SK-N-MC (cell line): ENCODE data around the gene SBF2.

Experiments
- DNase-seq: peaks from one replicate; pipeline ENCODE4 v3.0.0-alpha.2; 2011; ENCODE audit warnings: low read depth, low spot score
- H3K27ac ChIP-seq: fragments of 200-600 bp; sonication (generic); 2 replicates; pipeline ENCODE4 v1.5.1; 2016; ENCODE audit warnings: mixed run types
- H3K36me3 ChIP-seq: fragments of 200-600 bp; sonication (generic); 2 replicates; pipeline ENCODE4 v1.6.1; 2017; ENCODE audit warnings: antibody characterized with exemption, low read length, mixed read lengths; ENCODE audit not compliant: insufficient read depth
- H3K4me3 ChIP-seq: fragments of 200-600 bp; sonication (generic); 2 replicates; pipeline ENCODE4 v1.5.1; 2016
- H3K9ac ChIP-seq: fragments of 200-600 bp; sonication (generic); 2 replicates; pipeline ENCODE4 v1.8.0; 2017; ENCODE audit warnings: mixed run types, mixed read lengths; ENCODE audit not compliant: insufficient read length
- H3K9me3 ChIP-seq: fragments of 200-600 bp; sonication (generic); 2 replicates; pipeline ENCODE4 v1.6.1; 2017; ENCODE audit warnings: low read depth, mild to moderate bottlenecking, antibody characterized with exemption, low read length, moderate library complexity, mixed read lengths
- EZH2 ChIP-seq: fragments of 200-600 bp; sonication (generic); IDR thresholded peaks from one replicate; pipeline ENCODE4 v1.6.1; 2017; ENCODE audit warnings: antibody characterized with exemption
- FOXP2 ChIP-seq: optimal IDR thresholded peaks from 2 replicates; pipeline ENCODE3; 2011; ENCODE audit warnings: mild to moderate bottlenecking, moderate library complexity; ENCODE audit not compliant: insufficient read depth; ENCODE audit errors: extremely low read length, control extremely low read depth
- POLR2AphosphoS5 ChIP-seq: IDR thresholded peaks from 2 replicates; pipeline ENCODE4 v1.6.1; 2012; ENCODE audit warnings: mild to moderate bottlenecking, low read depth, low read length, borderline replicate concordance

The SBF2 gene

DNA sequence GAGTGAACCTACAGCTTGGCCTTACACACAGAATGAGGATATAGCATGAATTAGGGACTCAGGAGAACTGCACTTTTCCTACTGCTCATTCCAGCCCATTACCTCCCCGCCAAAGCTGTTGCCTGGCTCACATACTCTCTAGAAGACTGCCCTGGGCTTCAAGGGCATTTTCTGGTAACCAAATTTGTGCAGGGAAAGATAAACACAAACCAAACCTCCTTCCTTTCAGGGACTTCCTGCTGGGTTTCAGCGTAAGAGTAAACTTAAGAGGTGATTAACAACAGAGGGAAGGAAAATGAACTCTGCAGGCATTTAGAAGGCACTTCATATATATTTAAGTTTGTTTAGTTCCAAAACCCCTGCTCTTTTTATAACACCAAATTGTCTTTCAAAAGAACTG, 435.2 kb downstream of the SBF2 start:
- Histone ChIP-seq H3K9me3 (no peaks in the 10 kb centered on the region), H3K4me3 (peak overlapping the region; percentile 7), H3K36me3 (peaks cover 12% of the 10 kb centered on the region; the same call in 1 of the 2 replicates), H3K27ac (no peak overlapping the region; the same call in 1 of the 2 replicates), H3K9ac (no peak overlapping the region)
- TF ChIP-seq FOXP2, result peak; percentile 80
- TF ChIP-seq POLR2AphosphoS5, result no peak
- DNase-seq, result no peak

- no peak overlapping the region for H3K9ac ChIP-seq
- no peak for TF ChIP-seq POLR2AphosphoS5
- TF ChIP-seq EZH2, result no peak
- no peak for TF ChIP-seq FOXP2
- H3K4me3 ChIP-seq, result no peak overlapping the region
- DNase-seq, result no peak
- no peak overlapping the region for H3K27ac ChIP-seq
- no peaks in the 10 kb centered on the region for H3K9me3 ChIP-seq
- peaks cover 12% of the 10 kb centered on the region; the same call in 1 of the 2 replicates for H3K36me3 ChIP-seq
These were observed 435.8 kb downstream of the SBF2 start for GRCh38 chr11:9858218-9858617.

DNA sequence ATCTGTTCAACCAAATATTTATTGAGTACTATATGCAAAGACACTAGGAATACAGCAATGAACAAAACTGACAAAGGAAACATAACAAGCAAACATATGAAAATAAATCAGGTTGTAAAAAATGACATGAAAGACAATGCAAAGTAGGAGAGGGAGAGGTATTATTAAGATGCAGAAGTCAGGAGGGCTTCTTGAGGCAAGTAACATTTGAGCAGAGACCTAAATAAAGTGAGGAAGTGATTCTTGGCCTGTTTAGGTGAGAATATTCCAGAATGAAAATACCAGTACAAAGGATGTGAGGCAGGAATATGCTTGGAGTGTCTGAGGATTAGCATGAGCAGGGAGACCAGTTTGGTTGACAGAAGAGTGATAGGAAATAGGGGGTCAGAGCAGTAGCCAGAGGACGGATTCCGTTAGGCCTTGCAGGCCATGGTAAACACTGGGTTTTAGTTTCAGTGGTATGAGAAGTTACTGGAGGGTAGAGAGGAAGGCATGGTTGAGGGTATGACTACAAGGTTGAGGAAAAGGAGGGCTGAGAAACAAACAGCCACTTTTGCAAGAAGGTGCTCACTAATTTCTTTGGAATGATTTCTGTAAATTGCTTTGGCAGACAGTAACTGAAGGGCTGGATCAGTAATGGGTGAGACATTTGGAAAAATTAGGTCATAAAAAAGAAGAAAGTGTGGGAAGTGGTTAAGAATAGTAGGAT, 438.3 kb downstream of the SBF2 start:
- no peak for TF ChIP-seq POLR2AphosphoS5
- Histone ChIP-seq H3K4me3 (no peak overlapping the region), H3K27ac (no peak overlapping the region), H3K9ac (no peak overlapping the region), H3K36me3 (peaks cover 16% of the 10 kb centered on the region; the same call in 1 of the 2 replicates), H3K9me3 (no peaks in the 10 kb centered on the region)
- DNase-seq, result no peak

GRCh38 chr11:9853929-9854552, 440.0 kb downstream of the SBF2 start:
- Histone ChIP-seq H3K36me3 (peaks cover 19% of the 10 kb centered on the region; the same call in 1 of the 2 replicates), H3K27ac (no peak overlapping the region), H3K9ac (no peak overlapping the region), H3K4me3 (no peak overlapping the region), H3K9me3 (no peaks in the 10 kb centered on the region)
- no peak for DNase-seq
- TF ChIP-seq POLR2AphosphoS5, result no peak
- no peak for TF ChIP-seq EZH2
- no peak for TF ChIP-seq FOXP2

DNA sequence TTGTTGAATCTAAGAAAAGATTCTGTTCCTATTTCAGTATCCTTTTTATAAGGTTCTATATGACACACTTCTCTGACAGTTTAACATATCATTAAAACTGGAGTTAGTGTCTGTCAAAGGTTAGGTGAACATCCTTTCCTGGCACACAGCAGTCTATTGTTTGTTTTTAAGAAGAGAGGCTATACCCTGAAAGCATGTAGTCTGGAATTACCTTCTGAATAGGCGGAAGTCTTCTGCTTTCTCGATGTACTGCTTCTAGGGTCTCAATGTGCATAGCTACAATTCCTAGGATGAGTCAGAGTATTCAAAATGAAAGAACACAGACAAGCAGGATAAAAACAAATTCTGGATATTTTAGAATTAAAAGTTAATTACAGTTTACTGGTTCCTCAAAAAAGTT, 441.6 kb downstream of the SBF2 start:
- Histone ChIP-seq H3K27ac (no peak overlapping the region), H3K4me3 (no peak overlapping the region), H3K36me3 (peaks cover 19% of the 10 kb centered on the region; the same call in 1 of the 2 replicates), H3K9me3 (no peaks in the 10 kb centered on the region), H3K9ac (no peak overlapping the region)
- no peak for TF ChIP-seq POLR2AphosphoS5
- no peak for TF ChIP-seq EZH2
- TF ChIP-seq FOXP2, result no peak
- no peak for DNase-seq

DNA sequence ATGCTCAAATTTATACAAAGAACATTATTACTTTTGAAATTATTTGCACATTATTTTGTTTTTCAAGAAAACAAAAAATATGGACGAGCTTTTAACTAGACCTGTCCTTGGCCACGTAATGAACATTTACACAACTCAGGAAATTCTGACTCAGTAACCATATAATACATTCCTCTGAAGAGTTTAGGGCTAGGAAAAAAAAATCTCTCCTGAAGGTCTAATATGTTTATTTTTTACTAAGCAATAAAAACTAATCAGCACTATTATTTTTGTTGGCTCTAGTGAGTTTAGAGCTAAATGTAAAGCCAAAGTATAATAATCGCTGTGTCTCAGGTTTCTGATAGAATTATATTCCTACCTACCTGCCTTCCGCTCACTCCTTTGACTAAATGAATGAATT, 442.7 kb downstream of the SBF2 start:
- Histone ChIP-seq H3K27ac (no peak overlapping the region), H3K9ac (no peak overlapping the region), H3K4me3 (no peak overlapping the region), H3K36me3 (peaks cover 25% of the 10 kb centered on the region; the same call in 1 of the 2 replicates), H3K9me3 (no peaks in the 10 kb centered on the region)
- no peak for DNase-seq
- no peak for TF ChIP-seq EZH2
- TF ChIP-seq FOXP2, result no peak
- no peak for TF ChIP-seq POLR2AphosphoS5

DNA sequence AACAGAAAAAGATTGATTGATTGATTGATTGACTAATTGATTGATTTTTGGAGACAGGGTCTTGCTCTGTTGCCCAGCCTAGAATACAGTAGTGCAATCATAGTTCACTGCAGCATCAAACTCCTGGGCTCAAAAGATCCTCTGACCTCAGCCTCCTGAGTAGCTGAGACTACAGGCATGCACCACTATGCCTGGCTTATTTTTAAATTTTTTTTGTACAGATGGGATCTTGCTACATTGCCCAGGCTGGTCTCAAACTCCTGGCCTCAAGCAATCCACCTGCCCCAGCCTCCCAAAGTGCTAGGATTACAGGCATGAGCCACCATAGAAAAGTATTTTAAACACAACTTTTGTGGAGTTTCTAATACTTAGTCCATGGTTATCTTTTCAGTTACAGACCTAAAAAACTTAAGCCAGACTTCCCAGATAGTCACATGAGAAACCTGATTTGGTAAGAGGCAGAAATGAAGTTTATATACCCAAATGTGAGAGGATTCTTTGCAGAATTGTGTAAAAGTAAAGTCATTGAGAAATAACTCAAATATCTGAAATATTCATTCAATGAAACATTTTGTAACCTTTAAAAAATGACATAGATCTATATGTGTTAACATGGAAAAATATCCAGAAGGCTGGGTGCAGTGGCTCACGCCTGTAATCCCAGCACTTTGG, 443.7 kb downstream of the SBF2 start:
- Histone ChIP-seq H3K27ac (no peak overlapping the region), H3K9me3 (no peaks in the 10 kb centered on the region), H3K4me3 (no peak overlapping the region), H3K36me3 (peaks cover 23% of the 10 kb centered on the region; the same call in 1 of the 2 replicates), H3K9ac (no peak overlapping the region)
- TF ChIP-seq EZH2 (no peak), FOXP2 (no peak), POLR2AphosphoS5 (no peak)
- no peak for DNase-seq

- H3K4me3 ChIP-seq, result no peak overlapping the region
- no peak overlapping the region for H3K9ac ChIP-seq
- H3K27ac ChIP-seq, result no peak overlapping the region
- H3K36me3 ChIP-seq, result peaks cover 27% of the 10 kb centered on the region; the same call in 1 of the 2 replicates
- TF ChIP-seq POLR2AphosphoS5, result no peak
- no peak for TF ChIP-seq FOXP2
- TF ChIP-seq EZH2, result no peak
- H3K9me3 ChIP-seq, result no peaks in the 10 kb centered on the region
- DNase-seq, result no peak
These were observed 444.6 kb downstream of the SBF2 start for GRCh38 chr11:9849389-9849788.
